ENCODE data around the gene FOXO6.

- TF ChIP-seq CTCF (IDR thresholded peaks at IDR 0.05) (no peak), POLR2AphosphoS5 (IDR thresholded peaks at IDR 0.05) (no peak)
These were observed 5.5 kb upstream of the FOXO6 start for GRCh38 chr1:41355761-41356160.

Data from prostate gland (tissue), 2 donors.